SK-N-MC (cell line): ENCODE data around the gene VGLL4.

ENCODE experiments used
- DNase-seq: peaks from one replicate; pipeline ENCODE4 v3.0.0-alpha.2; 2011; ENCODE audit warnings: low read depth, low spot score
- H3K27ac ChIP-seq: fragments of 200-600 bp; sonication (generic); 2 replicates; pipeline ENCODE4 v1.5.1; 2016; ENCODE audit warnings: mixed run types
- H3K36me3 ChIP-seq: fragments of 200-600 bp; sonication (generic); 2 replicates; pipeline ENCODE4 v1.6.1; 2017; ENCODE audit warnings: antibody characterized with exemption, low read length, mixed read lengths; ENCODE audit not compliant: insufficient read depth
- H3K4me3 ChIP-seq: fragments of 200-600 bp; sonication (generic); 2 replicates; pipeline ENCODE4 v1.5.1; 2016
- H3K9ac ChIP-seq: fragments of 200-600 bp; sonication (generic); 2 replicates; pipeline ENCODE4 v1.8.0; 2017; ENCODE audit warnings: mixed run types, mixed read lengths; ENCODE audit not compliant: insufficient read length
- H3K9me3 ChIP-seq: fragments of 200-600 bp; sonication (generic); 2 replicates; pipeline ENCODE4 v1.6.1; 2017; ENCODE audit warnings: low read depth, mild to moderate bottlenecking, antibody characterized with exemption, low read length, moderate library complexity, mixed read lengths
- EZH2 ChIP-seq: fragments of 200-600 bp; sonication (generic); IDR thresholded peaks from one replicate; pipeline ENCODE4 v1.6.1; 2017; ENCODE audit warnings: antibody characterized with exemption
- FOXP2 ChIP-seq: optimal IDR thresholded peaks from 2 replicates; pipeline ENCODE3; 2011; ENCODE audit warnings: mild to moderate bottlenecking, moderate library complexity; ENCODE audit not compliant: insufficient read depth; ENCODE audit errors: extremely low read length, control extremely low read depth
- POLR2AphosphoS5 ChIP-seq: IDR thresholded peaks from 2 replicates; pipeline ENCODE4 v1.6.1; 2012; ENCODE audit warnings: mild to moderate bottlenecking, low read depth, low read length, borderline replicate concordance

Gene VGLL4

GRCh38 chr3:11626084-11626463 lies 17.6 kb downstream of the VGLL4 start:
- no peaks in the 10 kb centered on the region for H3K9me3 ChIP-seq
- no peak for DNase-seq
- no peak overlapping the region for H3K9ac ChIP-seq
- no peak for TF ChIP-seq EZH2
- TF ChIP-seq POLR2AphosphoS5 = no peak
- no peak for TF ChIP-seq FOXP2
- H3K27ac ChIP-seq = no peak overlapping the region
- no peak overlapping the region for H3K4me3 ChIP-seq
- H3K36me3 ChIP-seq = no peaks in the 10 kb centered on the region

- H3K36me3 ChIP-seq = no peaks in the 10 kb centered on the region
- TF ChIP-seq POLR2AphosphoS5 (no peak), FOXP2 (no peak), EZH2 (no peak)
- no peak for DNase-seq
- no peak overlapping the region for H3K9ac ChIP-seq
- H3K9me3 ChIP-seq = no peaks in the 10 kb centered on the region
- H3K27ac ChIP-seq = no peak overlapping the region
- no peak overlapping the region for H3K4me3 ChIP-seq
Observed at GRCh38 chr3:11625376-11626083, 18.2 kb downstream of the VGLL4 start.

- Histone ChIP-seq H3K4me3 (no peak overlapping the region), H3K27ac (no peak overlapping the region), H3K36me3 (no peaks in the 10 kb centered on the region), H3K9ac (no peak overlapping the region), H3K9me3 (no peaks in the 10 kb centered on the region)
- DNase-seq = no peak
- TF ChIP-seq POLR2AphosphoS5 (no peak), FOXP2 (no peak), EZH2 (no peak)
Observed at GRCh38 chr3:11624704-11625375, 18.9 kb downstream of the VGLL4 start.

GRCh38 chr3:11624161-11624560 lies 19.6 kb downstream of the VGLL4 start:
- no peak overlapping the region for H3K27ac ChIP-seq
- H3K4me3 ChIP-seq = no peak overlapping the region
- H3K9ac ChIP-seq = no peak overlapping the region
- H3K9me3 ChIP-seq = no peaks in the 10 kb centered on the region
- TF ChIP-seq EZH2 (no peak), POLR2AphosphoS5 (no peak), FOXP2 (no peak)
- no peak for DNase-seq
- no peaks in the 10 kb centered on the region for H3K36me3 ChIP-seq

GRCh38 chr3:11622586-11623550 lies 20.8 kb downstream of the VGLL4 start:
- Histone ChIP-seq H3K9ac (no peak overlapping the region), H3K36me3 (no peaks in the 10 kb centered on the region), H3K9me3 (no peaks in the 10 kb centered on the region), H3K4me3 (no peak overlapping the region), H3K27ac (no peak overlapping the region)
- no peak for DNase-seq
- TF ChIP-seq FOXP2 (no peak), POLR2AphosphoS5 (no peak), EZH2 (no peak)

- H3K4me3 ChIP-seq = no peak overlapping the region
- no peak overlapping the region for H3K27ac ChIP-seq
- TF ChIP-seq FOXP2 = no peak
- no peak for TF ChIP-seq EZH2
- no peak for DNase-seq
- no peaks in the 10 kb centered on the region for H3K9me3 ChIP-seq
- no peaks in the 10 kb centered on the region for H3K36me3 ChIP-seq
- no peak overlapping the region for H3K9ac ChIP-seq
Observed at GRCh38 chr3:11621077-11621476, 22.6 kb downstream of the VGLL4 start.

GRCh38 chr3:11619946-11620652 lies 23.6 kb downstream of the VGLL4 start:
- H3K9ac ChIP-seq = no peak overlapping the region
- H3K4me3 ChIP-seq = no peak overlapping the region
- DNase-seq = no peak
- no peaks in the 10 kb centered on the region for H3K36me3 ChIP-seq
- TF ChIP-seq EZH2 (no peak), POLR2AphosphoS5 (no peak), FOXP2 (no peak)
- H3K9me3 ChIP-seq = no peaks in the 10 kb centered on the region
- no peak overlapping the region for H3K27ac ChIP-seq

- Histone ChIP-seq H3K36me3 (no peaks in the 10 kb centered on the region), H3K27ac (no peak overlapping the region), H3K4me3 (no peak overlapping the region), H3K9me3 (no peaks in the 10 kb centered on the region), H3K9ac (no peak overlapping the region)
- no peak for DNase-seq
- no peak for TF ChIP-seq FOXP2
- no peak for TF ChIP-seq POLR2AphosphoS5
- no peak for TF ChIP-seq EZH2
Observed at GRCh38 chr3:11619461-11619860, 24.3 kb downstream of the VGLL4 start.
